SIG-M5 (cell line): ENCODE measurements around the gene ADCY4.
"Not testable (repeated sequence)": the region's sequence is repeated elsewhere in the genome, so short reads cannot be mapped to it uniquely, and the experiment has no call there.

Experiments used
- DNase-seq: peaks from one replicate; lab custom pipeline; 2025; lab: John Stamatoyannopoulos, UW

ADCY4 gene

DNA sequence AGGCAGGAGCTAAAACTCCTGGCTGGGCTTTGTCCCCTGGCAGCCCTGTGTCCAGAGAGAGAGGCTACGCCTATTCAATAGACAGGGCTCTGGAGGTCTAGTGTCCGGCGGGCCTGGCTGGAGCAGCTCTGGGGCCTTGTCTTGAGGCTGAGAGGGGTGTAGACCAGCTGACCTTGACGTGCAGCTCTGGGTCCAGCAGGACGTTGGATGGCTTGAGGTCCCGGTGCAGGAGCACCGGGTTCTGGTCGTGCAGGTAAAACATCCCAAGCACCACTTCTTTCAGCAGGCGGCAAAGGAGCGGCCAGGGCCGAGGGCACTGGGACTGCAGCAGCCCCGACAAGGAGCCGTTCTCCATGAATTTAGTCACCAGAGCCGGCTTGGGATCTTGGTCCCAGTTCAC is 4.0 kb upstream of the ADCY4 start:
- DNase-seq = no peak

DNA sequence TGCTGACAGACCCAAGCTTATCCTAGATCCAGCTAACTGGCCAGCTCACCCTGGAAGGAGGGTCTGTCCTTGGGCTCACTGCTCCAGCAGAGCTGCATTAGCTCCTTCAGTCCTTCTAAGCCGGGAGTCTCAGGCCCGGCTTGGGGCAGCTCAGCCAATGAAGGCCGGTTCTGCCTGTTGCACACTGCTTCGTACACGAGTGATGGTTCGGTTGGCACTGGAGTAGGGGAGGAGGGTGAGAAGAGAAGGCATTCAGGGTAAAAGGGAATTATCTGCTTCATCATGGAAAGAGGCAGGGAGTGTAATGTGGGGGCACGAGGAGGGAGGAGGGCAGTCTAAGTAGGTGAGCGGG is 2.9 kb upstream of the ADCY4 start:
- no peak for DNase-seq

DNA sequence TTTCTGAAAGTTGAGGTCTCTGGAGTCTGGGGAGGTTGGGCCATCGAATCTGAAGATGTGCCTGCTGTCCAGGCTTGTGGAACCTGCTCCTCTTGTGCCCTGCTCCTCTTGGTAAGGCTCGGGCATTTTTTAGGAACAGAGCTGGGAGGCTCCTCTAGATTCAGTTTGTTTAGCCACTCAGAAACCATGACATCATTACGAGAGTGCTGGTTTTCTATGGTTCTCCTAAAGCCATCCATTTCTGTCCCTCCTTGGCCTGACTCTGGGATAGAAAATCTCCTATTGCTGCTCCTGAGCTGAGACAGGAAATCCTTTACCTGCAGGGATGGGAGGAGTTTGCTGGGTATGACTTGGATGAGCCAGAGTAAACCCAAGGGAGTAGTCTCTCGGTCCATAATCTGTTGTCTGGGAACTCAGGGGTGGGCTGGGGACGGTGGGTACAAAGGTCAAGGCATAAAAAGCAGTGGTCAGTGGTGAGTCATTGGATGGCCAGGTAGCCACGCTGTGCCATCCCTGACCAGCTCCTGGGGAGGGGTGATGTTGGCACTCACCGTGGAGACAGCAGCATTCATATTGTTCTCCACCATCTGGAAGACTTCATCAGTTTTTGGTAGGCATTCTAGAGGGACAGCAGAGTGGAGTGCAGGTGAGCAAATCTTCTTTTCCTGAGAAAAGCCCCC is 2.4 kb upstream of the ADCY4 start:
- DNase-seq = no peak

DNA sequence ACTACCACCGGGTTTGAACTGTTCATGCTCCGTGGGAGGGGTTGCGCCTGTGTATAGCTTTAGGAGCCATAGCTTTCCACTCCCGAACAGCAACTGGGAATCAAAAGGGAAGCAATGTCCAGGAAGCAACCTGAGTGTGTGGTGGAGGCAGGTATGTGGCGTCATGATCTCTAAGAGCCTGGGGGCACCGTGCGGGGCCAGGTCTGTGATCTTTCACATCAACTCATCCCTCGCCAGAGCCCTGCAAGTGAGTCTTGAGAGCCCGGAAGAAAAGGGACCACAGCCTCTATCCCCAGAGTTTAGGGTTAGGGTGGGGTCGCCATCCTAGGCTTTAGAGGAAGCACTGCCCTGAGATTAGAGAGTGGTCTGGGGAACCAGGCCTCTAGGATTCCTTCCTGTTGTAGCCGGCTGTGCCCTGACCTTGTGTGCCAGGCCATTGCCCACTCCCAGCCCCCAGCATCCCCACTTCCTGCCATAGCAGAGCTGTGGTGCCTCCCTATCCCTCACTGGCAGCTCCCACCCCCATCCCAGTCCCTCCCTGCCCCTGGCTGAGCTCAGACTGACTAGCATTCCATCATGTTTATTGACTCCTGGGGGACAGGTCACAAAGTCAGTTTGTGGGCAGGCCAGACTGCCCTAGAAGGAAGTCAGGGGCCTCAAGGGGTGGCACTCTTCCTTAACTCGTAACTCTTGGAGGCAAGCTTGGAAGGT is 745 bp upstream of the ADCY4 start:
- no peak for DNase-seq

DNA sequence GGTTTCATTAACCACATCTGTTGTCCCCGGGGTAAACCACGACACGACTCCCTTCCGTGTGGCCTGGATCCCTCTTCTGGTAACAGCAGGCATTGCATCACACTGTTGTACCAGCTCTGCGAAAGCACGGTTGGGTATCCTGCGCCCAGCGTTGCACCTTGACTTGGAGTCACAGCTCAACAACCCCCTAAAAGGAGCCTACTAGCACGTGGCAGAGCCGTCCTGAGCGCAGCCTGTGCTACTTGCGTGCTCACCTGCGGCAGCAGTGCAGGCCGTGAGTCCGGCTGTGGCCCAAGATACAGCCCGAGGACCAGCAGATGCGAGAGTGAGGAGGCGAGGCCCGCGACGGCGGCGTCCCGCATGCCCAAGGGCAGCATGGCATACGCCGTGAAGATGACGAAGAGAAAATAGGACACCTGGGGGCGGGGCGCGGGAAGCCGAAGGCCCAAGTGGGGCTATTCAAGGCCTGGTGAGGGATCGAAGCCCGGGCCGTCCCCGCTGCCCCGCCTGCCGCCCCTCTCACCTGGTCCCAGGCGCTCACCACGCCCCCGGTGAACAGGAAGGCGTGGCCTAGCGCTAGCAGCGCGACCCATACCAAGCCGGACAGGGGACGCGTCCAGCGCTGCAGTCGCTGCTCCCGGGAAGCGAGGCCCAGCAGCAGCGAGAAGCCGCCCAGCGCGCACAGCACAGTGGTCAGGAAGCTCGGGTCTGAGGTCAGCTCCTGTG is 2.4 kb downstream of the ADCY4 start:
- DNase-seq = no peak

DNA sequence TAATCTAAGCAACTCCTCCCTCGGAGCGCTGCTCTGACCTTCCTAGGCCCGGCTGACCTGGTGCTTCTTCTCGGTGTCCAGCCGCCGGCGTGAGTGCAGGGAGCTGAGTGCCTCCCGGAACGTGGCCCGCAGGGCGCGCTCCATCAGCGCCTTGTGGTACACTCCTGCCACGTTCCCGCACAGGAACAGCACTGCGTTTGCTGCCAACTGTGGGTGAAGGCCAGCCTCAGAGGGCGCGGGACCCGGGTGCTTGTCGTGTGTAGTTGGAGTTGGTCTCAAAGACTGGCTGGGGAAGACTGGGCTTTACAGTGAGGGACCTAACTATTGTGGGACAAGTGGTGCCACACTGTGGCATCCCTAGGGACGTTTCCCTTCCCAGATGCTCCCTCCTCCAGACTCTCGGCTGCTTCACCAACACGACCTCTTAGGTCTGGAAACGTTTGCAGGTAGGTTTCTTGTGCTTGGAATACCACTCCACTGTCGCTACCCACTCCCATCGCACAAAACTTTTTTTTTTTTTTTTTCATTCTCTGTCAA is 3.1 kb downstream of the ADCY4 start:
- DNase-seq = no peak

DNA sequence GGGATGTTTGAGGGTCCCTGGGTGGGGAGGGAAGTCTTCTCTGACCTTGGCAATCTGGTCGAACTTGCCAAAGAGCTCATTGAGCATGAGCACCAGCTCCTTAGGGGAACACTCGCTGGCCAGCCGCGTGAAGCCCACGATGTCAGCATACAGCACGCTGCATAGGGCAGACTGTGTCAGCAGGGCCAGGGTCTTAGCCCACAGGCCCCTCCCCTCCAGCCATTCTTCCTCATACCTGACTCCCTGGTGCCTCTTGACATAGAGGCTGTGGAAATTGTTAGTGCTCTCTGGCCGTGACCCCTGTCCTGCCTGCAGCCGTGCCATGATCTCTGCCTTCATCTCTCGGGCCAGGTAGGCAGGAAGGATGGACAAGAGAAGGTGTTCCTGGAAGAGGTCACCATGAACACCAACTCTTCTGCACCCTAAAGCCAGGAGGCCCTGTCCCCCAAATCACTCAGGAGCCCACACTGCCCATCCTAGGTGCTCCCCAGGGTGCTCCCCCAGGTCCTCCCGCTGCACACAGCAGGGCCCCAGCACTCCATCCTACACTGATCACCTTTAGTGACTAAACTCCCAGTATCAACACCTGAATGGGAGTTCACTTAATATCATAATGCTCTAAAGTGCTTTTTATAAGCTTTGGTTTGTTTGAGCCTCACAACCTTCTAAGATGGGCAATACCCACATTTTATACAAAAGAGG is 3.7 kb downstream of the ADCY4 start:
- no peak for DNase-seq

DNA sequence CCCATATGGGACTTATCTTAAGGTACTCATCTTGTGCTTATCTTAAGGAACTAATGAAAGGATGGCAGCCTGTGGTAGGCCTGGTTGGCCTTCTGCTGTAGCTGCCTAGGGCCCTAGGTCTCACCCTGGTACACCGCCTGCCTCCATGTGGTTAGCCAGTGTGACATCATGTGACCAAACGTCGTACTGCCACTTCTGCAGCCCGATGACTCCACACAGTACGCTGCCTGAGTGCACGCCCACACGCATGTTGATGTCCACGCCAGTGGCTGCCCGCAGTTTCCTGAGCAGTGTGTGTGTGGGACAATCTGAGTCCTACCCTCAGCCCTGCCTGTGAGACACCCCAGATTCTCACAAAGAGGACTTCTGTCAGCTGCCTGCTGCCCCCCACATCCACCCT is 5.1 kb downstream of the ADCY4 start:
- DNase-seq = no peak

DNA sequence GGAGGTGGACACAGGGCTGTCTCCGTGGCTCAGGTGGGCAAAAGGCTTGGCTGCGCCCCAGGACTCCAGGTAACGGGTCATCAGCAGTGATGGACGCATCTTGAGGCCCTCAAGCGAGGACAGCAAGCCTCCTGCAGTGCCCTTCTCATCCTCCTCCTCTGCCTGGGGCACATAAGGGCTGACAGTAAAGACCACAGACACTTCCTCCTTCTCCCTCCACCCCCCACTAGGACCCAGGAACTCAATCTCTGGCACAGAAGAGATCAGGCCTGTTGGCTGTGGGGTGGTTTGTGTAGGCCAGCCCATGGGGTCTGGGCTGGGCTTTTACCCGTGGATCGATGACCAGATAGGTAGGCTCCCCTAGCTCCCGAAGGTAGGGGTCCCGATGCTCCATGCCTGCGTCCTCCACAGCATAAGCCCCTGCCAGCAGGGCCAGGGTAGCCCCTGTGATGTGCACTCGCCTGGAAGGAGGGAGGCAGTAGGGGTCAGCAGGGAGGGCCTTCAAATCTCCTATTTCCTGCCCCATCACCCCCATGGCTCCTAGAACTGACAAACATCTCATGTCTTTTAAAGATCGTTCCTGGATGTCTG is 5.7 kb downstream of the ADCY4 start:
- no peak for DNase-seq

DNA sequence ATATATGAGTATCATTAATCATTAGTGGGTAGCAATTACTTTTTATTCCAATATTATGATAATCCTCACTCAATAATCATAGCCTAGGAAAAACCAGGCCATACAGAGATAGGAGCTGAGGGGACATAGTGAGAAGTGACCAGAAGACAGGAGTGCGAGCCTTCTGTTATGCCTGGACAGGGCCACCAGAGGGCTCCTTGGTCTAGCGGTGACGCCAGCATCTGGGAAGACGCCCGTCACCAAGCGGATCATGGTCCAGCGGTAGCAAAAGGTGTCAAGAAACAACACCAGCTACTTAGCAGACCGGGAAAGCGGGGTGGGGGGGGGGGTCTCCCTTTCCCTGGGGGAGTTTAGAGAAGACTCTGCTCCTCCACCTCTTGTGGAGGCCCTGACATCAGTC is 7.0 kb downstream of the ADCY4 start:
- not testable (repeated sequence) for DNase-seq

DNA sequence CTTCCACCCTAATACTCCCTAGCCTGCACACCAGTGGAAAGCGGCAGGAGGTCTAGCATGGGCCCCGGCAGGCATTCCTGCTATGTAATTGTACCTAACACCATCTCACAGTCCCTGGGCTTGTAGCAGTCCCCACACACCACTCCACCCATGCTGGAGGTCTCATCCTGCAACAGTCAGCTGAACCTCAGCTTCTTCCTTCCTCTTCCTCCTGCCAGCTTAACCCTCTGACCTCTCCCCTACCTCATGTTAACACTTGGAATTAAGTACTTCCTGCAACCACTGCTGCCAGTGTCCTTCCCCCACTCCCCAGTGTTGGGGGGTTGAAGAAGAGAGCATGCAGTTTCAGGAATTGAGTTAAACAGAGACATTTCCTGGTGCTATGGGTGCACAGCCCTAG is 7.6 kb downstream of the ADCY4 start:
- no peak for DNase-seq

DNA sequence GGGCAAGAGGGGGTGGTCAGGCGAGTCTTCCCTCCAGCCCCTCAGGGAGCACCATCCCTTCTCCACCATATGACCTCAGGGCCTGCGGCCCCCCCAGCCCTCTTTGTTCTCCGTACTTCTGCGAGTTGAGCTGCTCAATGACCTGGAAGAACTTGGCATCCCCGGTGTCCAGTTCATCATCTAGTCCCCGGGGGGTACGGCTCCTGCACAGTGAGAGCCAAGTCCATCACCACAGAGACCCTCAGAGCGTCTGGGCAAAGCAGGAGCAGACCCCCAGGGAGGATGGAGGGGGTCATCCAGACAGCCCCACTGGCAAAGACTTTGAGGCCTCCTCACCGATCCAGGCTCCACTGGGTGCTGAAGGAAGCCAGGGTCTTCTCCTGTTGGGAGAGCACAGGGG is 8.9 kb downstream of the ADCY4 start:
- no peak for DNase-seq

DNA sequence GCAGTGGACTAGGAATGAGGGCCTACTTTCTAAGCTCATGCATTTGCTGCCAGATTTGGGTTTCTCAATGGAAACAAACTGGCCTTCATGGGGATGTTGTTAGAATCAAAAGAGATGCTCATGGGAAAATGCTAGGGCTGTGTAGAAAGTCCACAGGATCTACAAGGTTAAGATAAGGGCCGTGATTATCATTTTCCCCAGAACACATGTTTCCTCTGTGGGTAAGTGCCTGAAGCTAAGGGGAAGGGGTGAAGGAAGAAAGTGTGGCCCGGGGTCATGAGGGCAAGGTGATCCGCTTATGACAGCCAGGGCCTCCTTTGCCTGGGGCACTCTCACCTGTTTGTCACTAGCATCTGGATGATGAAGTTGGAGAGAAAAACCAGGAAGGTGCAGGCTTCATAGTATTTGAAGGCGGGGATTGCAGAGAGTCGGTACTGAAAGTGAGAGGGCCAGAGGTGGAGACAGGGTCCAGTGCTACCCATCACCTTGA is 9.8 kb downstream of the ADCY4 start:
- DNase-seq = no peak

DNA sequence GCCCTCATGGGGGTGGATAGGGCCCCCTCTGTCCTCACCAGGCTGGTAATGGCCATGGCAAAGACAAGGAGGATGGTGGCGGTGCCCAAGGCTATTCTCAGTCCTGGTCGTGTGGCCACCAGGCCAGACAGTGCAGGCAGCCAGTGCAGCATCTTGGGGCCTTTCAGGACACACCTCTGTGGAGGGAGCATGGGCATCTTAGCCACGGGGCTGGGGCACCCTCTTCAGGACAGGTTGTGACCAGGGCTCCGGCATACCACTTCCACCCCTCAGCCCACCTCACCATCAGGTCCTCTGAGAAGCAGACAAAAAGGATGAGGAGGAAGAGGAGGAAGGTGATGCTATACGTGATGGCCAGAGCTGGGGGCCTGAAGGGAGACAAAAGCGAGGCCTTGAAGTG is 10.8 kb downstream of the ADCY4 start:
- DNase-seq = no peak

DNA sequence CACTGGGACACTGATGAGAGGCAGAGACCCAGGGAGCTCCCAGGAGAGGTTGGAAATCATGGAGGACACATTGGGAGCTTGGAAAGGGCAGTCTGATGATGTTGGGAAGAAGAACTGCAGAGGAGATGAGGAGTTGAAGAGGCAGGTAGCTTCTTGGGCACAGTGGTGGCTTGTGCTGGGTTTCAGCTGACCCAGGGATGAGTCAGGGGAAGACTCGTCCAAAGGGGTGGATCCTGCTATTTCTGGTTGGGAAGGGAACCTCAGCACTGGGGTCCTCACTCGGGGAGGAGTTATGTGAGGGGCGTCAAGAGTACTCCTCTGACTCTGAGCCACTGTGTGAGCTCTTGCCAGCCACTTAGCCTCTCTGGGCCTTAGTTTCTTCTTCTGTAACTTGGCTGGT is 11.5 kb downstream of the ADCY4 start:
- no peak for DNase-seq

DNA sequence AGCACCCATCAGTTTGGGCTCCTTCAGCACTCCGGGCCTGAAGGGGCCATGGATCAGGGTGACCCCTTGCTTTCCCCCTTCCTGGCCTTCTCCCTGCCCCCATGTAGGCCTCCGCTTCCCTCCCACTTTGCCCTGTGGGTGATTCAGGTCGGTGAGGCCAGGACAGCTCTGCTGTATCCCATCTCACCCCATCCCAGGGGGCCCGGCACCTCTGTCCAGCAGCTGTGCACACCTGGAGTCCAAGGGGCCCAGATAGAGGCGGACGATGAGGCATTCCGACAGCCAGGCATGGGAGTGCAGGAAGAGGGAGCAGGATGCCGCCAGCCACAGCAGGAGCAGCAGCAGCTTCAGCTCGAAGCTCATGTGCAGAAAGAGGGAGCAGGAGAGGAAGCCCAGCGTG is 12.2 kb downstream of the ADCY4 start:
- no peak for DNase-seq

DNA sequence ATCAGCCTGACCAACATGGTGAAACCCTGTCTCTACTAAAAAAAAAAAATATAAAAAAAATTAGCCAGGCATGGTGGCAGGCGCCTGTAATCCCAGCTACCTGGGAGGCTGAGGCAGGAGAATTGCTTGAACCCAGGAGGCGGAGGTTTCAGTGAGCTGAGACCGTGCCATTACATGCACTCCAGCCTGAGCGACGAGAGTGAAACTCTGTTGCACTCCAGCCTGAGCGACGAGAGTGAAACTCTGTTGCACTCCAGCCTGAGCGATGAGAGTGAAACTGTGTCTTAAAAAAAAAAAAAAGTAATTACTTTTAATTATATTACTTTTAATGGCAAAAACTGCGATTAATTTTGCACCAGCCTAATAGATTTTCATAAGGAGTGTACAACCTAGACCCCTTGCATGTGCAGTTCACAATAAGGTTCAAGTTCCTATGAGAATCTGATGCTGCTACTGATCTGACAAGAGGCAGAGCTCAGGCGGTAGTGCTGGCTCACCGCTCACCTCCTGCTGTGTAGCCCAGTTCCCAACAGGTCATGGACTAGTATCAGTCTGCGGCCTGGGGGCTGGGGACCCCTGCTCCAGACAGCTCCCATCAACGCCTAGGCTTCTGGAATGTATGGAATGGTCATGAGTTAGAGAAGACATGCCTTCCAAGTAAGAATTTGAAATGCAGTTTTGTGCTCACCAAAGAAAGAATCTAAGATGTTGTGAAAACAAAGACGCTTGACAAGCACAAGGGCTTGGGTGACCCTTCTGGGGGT is 13.5 kb downstream of the ADCY4 start:
- no peak for DNase-seq

DNA sequence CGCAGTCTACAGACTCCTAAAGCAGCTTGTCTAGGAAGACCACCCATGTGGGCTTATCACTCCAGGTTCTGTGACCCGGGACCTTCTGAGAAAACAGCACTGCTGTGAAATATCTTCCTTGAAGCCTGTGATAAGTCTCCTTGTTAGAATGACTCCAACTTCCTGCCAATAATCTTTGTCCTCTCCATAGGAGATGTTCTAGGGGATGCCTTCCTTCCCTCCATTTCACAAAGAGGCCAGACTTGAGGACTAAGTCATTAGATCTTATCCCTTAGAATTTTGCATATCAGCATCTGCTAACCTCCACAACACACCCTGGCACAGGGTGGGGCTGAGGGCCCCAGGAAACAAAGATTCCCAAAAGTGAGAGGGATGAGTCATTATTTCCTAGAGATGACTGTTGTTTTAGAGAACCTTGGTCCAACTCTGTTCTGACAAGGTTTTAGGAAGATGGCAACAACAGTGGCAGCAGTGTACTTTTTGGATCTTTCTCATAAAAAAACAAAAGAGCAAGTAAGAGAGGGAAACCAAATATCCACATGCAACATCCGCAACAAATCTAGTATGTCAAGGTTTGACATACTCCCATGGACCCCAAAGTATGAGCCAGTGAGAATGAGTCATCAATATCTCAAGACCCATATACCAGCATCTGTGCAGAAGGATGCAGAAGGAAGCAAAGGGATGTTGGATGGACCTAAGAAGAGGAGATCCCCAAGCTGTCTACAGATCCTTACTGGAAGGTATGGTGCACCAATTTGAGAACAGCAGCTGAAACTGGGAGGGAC is 17.5 kb downstream of the ADCY4 start:
- DNase-seq = no peak

DNA sequence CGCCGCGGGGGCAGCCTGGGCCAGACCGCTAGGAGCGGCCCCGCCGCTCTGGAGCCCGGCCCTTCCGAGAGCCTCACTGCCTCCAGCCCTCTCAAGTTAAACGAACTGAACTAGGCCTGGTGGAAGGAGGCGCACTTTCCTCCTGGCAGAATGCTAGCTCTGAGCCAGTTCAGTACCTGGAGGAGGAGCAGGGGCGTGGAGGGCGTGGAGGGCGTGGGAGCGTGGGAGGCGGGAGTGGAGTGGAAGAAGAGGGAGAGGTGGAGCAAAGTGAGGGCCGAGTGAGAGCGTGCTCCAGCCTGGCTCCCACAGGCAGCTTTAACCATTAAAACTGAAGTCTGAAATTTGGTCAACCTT is 18.3 kb downstream of the ADCY4 start:
- DNase-seq = no peak

DNA sequence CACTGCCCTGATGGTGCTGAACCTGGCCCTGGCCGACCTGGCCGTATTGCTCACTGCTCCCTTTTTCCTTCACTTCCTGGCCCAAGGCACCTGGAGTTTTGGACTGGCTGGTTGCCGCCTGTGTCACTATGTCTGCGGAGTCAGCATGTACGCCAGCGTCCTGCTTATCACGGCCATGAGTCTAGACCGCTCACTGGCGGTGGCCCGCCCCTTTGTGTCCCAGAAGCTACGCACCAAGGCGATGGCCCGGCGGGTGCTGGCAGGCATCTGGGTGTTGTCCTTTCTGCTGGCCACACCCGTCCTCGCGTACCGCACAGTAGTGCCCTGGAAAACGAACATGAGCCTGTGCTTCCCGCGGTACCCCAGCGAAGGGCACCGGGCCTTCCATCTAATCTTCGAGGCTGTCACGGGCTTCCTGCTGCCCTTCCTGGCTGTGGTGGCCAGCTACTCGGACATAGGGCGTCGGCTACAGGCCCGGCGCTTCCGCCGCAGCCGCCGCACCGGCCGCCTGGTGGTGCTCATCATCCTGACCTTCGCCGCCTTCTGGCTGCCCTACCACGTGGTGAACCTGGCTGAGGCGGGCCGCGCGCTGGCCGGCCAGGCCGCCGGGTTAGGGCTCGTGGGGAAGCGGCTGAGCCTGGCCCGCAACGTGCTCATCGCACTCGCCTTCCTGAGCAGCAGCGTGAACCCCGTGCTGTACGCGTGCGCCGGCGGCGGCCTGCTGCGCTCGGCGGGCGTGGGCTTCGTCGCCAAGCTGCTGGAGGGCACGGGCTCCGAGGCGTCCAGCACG is 18.9 kb downstream of the ADCY4 start:
- no peak for DNase-seq
